Measurements from ENCODE around the gene LSR. TPM values are rescaled to one million over a fixed set of nuclear protein-coding genes. Genes with fewer than 3 reads are reported as not detected.

The LSR gene
- total RNA-seq (45.3 and 46.5 TPM in 2 replicates), polyA plus RNA-seq (29.9 and 37.2 TPM in 2 replicates), polyA minus RNA-seq (43.6 and 49.4 TPM in 2 replicates)
- 12.7 TPM for total RNA-seq (2013)

- CTCF ChIA-PET = no interaction called here
- Mint-ChIP-seq H3K9me3 (ENCODE audit: insufficient read depth) (no peaks in the 10 kb centered on the region), H3K4me1 (peaks cover 26% of the 10 kb centered on the region), H3K27ac (peak within 1 kb of the TSS; percentile 98), H3K27me3 (peaks cover 5% of the 10 kb centered on the region), H3K4me3 (peak within 1 kb of the TSS; percentile 89)
- ATAC-seq (ENCODE audit: low read depth) = peak; percentile 88
- Histone ChIP-seq H3K9me3 (ENCODE audit: control extremely low read depth in 1 of 3, control insufficient read depth in 2 of 3, insufficient read depth in 1 of 3, low read length in 2 of 3) (peaks cover 0 to 3% (median 0%) of the 10 kb centered on the region in 3 donors), H3K4me3 (ENCODE audit: control extremely low read depth in 1 of 5, extremely low read depth in 1 of 5, insufficient read depth in 1 of 5, low read depth in 2 of 5, low read length in 4 of 5) (peak within 1 kb of the TSS; percentile 30 to 93 (median 76)), H3K27me3 (replicated peaks in 1 of 4; ENCODE audit: control extremely low read depth in 1 of 4, control insufficient read depth in 3 of 4, insufficient read depth in 4 of 4, low read length in 3 of 4) (peaks cover 0 to 6% (median 0%) of the 10 kb centered on the region in 4 experiments), H3K4me1 (ENCODE audit: control insufficient read depth in 2 of 2, insufficient read depth in 2 of 2, low read length in 2 of 2) (peaks cover 13 to 30% of the 10 kb centered on the region in 2 donors), H3K79me2 (ENCODE audit: control insufficient read depth, insufficient read depth, low read length) (no peaks in the 10 kb centered on the region), H3K27ac (ENCODE audit: low read length in 2 of 2) (peak within 1 kb of the TSS; percentile 77 to 86), H2AFZ (ENCODE audit: insufficient read depth, low read depth, low read length, poor library complexity, severe bottlenecking) (peak within 1 kb of the TSS; percentile 86), H3K36me3 (replicated peaks in 1 of 2; ENCODE audit: control extremely low read depth in 1 of 2, control insufficient read depth in 1 of 2, extremely low read depth in 1 of 2, insufficient read depth in 2 of 2, low read length in 1 of 2) (no peaks in the 10 kb centered on the region), H3K9ac (ENCODE audit: low read length) (peak within 1 kb of the TSS; percentile 92), H4K20me1 (ENCODE audit: control insufficient read depth, insufficient read depth, low read length, poor library complexity, severe bottlenecking) (peaks cover 5% of the 10 kb centered on the region), H3K4me2 (replicated peaks; ENCODE audit: low read depth, low read length, poor library complexity, severe bottlenecking) (peak within 1 kb of the TSS; percentile 97)
- TF ChIP-seq EZH2 (IDR thresholded peaks at IDR 0.05; ENCODE audit: borderline replicate concordance, insufficient read depth, low read depth, low read length, poor library complexity, severe bottlenecking) = no peak
- no peak for TF ChIP-seq CTCF (IDR thresholded peaks at IDR 0.05)
- POLR2A ChIA-PET = no interaction called here
- WGBS (ENCODE audit: insufficient coverage) = under 1% methylated on average over 68 of the region's 69 CpGs
- peak; percentile 90 for DNase-seq
- intact Hi-C loops (cut with micrococcal nuclease) = loop anchor here (1.0 to 2.0 kb wide), 5 partner anchors 20 to 107 kb away; partner anchors contain the start of genes FXYD5 and USF2
These were observed at the start of gene LSR for GRCh38 chr19:35248310-35249145. LSR (plus strand) TSS chr19:35249002; CDS start chr19:35249023, 21 bp downstream.

GRCh38 chr19:35199481-35199880 lies 49.3 kb upstream of the LSR start:
- Histone ChIP-seq H3K4me2 (replicated peaks; ENCODE audit: low read depth, low read length, poor library complexity, severe bottlenecking) (no peak overlapping the region), H3K9me3 (ENCODE audit: control extremely low read depth in 1 of 3, control insufficient read depth in 2 of 3, insufficient read depth in 1 of 3, low read length in 2 of 3) (no peaks in the 10 kb centered on the region), H3K4me1 (ENCODE audit: control insufficient read depth in 2 of 2, insufficient read depth in 2 of 2, low read length in 2 of 2) (peaks cover 13 to 14% of the 10 kb centered on the region in 2 donors), H3K9ac (ENCODE audit: low read length) (no peak overlapping the region), H3K4me3 (ENCODE audit: control extremely low read depth in 1 of 5, extremely low read depth in 1 of 5, insufficient read depth in 1 of 5, low read depth in 2 of 5, low read length in 4 of 5) (no peak overlapping the region), H2AFZ (ENCODE audit: insufficient read depth, low read depth, low read length, poor library complexity, severe bottlenecking) (no peak overlapping the region), H4K20me1 (ENCODE audit: control insufficient read depth, insufficient read depth, low read length, poor library complexity, severe bottlenecking) (no peaks in the 10 kb centered on the region), H3K79me2 (ENCODE audit: control insufficient read depth, insufficient read depth, low read length) (no peaks in the 10 kb centered on the region), H3K27me3 (replicated peaks in 1 of 4; ENCODE audit: control extremely low read depth in 1 of 4, control insufficient read depth in 3 of 4, insufficient read depth in 4 of 4, low read length in 3 of 4) (no peaks in the 10 kb centered on the region), H3K36me3 (replicated peaks in 1 of 2; ENCODE audit: control extremely low read depth in 1 of 2, control insufficient read depth in 1 of 2, extremely low read depth in 1 of 2, insufficient read depth in 2 of 2, low read length in 1 of 2) (no peaks in the 10 kb centered on the region), H3K27ac (ENCODE audit: low read length in 2 of 2) (no peak overlapping the region)
- peaks cover 17% of the 10 kb centered on the region for H3K4me1 Mint-ChIP-seq
- DNase-seq (no peak), ATAC-seq (ENCODE audit: low read depth) (no peak)
- WGBS (ENCODE audit: insufficient coverage) = 68% methylated on average over 2 of the region's 2 CpGs
- POLR2A ChIA-PET = no interaction called here
- no peak overlapping the region for H3K27ac Mint-ChIP-seq
- CTCF ChIA-PET = interaction anchor here (0.9 to 2.2 kb wide), 6 partner anchors 8 to 259 kb away, joined by 3 to 6 read pairs (median 4); no protein-coding TSS in a partner anchor
- H3K9me3 Mint-ChIP-seq (ENCODE audit: insufficient read depth) = no peaks in the 10 kb centered on the region
- TF ChIP-seq CTCF (IDR thresholded peaks at IDR 0.05) (no peak), EZH2 (IDR thresholded peaks at IDR 0.05; ENCODE audit: borderline replicate concordance, insufficient read depth, low read depth, low read length, poor library complexity, severe bottlenecking) (no peak)
- H3K4me3 Mint-ChIP-seq = no peak overlapping the region
- intact Hi-C loops (cut with micrococcal nuclease) = no loop called here
- no peaks in the 10 kb centered on the region for H3K27me3 Mint-ChIP-seq
